A549 (cell line): Measurements from ENCODE around the gene EFNB2.

Experiments used
- CEBPB ChIP-seq, 2 experiments: fragments of >200 bp in 1 of 2; sonication (Bioruptor Twin) in 1 of 2; formaldehyde crosslinking in 1 of 2; IDR thresholded peaks; 2 replicates each; pipeline ENCODE4 v1.6.1; 2012 to 2016
- EP300 ChIP-seq, 2 experiments: fragments of >200 bp; sonication (Bioruptor Twin); formaldehyde crosslinking; IDR thresholded peaks; 2 replicates in 1 of 2; 3 replicates in 1 of 2; pipeline ENCODE4 v1.6.1; 2016 to 2017
- JUN ChIP-seq, 2 experiments: fragments of >200 bp; sonication (Bioruptor Twin); formaldehyde crosslinking; IDR thresholded peaks; 2 replicates in 1 of 2; 3 replicates in 1 of 2; pipeline ENCODE4 v1.6.1; 2016 to 2017
- PHF8 ChIP-seq: fragments of 200-600 bp; sonication (generic); IDR thresholded peaks from 2 replicates; pipeline ENCODE4 v1.6.1; 2016; ENCODE audit warnings: low read depth, mild to moderate bottlenecking, antibody characterized with exemption, moderate library complexity, borderline replicate concordance
- RAD21 ChIP-seq, 2 experiments: fragments of >200 bp in 1 of 2; sonication (Bioruptor Twin) in 1 of 2; formaldehyde crosslinking in 1 of 2; IDR thresholded peaks in 1 of 2; conservative IDR thresholded peaks in 1 of 2; 2 replicates in 1 of 2; 3 replicates in 1 of 2; pipeline ENCODE4 v1.6.1; 2012 to 2018; ENCODE audit warnings: inconsistent platforms in 1 of 2
- REST ChIP-seq: fragments of 200-600 bp; sonication (generic); IDR thresholded peaks from 2 replicates; pipeline ENCODE4 v1.6.1; 2016; ENCODE audit warnings: antibody characterized with exemption, mild to moderate bottlenecking, moderate library complexity
- USF2 ChIP-seq: fragments of 450-650 bp; IDR thresholded peaks from 2 replicates; pipeline ENCODE4 v1.6.1; 2014; ENCODE audit warnings: antibody characterized with exemption
- TF ChIP-seq, protein P1 (sequence below): fragments of >200 bp; sonication (Bioruptor Twin); formaldehyde crosslinking; IDR thresholded peaks from 3 replicates; pipeline ENCODE4 v1.5.1; 2016

DNA sequence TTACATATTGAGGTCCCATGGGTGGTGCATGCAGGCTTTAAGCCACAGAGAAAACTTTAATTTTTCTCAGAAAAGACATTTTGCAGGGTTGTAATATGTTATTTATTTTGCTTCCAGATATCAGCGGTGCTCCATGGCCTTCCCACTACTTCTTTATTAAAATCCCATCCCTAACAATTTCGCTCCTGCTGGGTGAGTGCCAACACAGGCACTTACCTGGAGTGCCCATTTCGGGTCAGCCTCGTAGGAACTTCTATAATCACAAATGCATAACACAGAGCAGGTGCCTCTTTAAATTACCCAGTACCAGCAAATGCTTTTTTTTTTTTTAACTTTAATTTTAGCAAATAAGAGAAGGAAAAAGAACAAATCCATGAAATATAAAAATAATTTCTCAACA lies 86.4 kb downstream of the EFNB2 start:
- TF ChIP-seq PHF8, result no peak
- no peak for TF ChIP-seq CEBPB (IDR thresholded peaks at IDR 0.05)
- no peak for TF ChIP-seq REST
- TF ChIP-seq, protein P1, sequence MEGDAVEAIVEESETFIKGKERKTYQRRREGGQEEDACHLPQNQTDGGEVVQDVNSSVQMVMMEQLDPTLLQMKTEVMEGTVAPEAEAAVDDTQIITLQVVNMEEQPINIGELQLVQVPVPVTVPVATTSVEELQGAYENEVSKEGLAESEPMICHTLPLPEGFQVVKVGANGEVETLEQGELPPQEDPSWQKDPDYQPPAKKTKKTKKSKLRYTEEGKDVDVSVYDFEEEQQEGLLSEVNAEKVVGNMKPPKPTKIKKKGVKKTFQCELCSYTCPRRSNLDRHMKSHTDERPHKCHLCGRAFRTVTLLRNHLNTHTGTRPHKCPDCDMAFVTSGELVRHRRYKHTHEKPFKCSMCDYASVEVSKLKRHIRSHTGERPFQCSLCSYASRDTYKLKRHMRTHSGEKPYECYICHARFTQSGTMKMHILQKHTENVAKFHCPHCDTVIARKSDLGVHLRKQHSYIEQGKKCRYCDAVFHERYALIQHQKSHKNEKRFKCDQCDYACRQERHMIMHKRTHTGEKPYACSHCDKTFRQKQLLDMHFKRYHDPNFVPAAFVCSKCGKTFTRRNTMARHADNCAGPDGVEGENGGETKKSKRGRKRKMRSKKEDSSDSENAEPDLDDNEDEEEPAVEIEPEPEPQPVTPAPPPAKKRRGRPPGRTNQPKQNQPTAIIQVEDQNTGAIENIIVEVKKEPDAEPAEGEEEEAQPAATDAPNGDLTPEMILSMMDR, result no peak
- no peak for TF ChIP-seq RAD21 (conservative IDR thresholded peaks at IDR 0.05 in 1 of 2, IDR thresholded peaks at IDR 0.05 in 1 of 2)
- TF ChIP-seq EP300 (IDR thresholded peaks at IDR 0.05), result no peak
- TF ChIP-seq USF2, result no peak
- TF ChIP-seq JUN (IDR thresholded peaks at IDR 0.05), result no peak
